GM12872 (cell line): Measurements from ENCODE around the gene LRRC34.

ENCODE experiments used
- TF ChIP-seq, protein P1 (sequence below): IDR thresholded peaks from 3 replicates; pipeline ENCODE4 v1.5.1; 2011; ENCODE audit warnings: low read depth, mild to moderate bottlenecking, low read length, moderate library complexity; ENCODE audit not compliant: insufficient read depth

Gene LRRC34, protein sequence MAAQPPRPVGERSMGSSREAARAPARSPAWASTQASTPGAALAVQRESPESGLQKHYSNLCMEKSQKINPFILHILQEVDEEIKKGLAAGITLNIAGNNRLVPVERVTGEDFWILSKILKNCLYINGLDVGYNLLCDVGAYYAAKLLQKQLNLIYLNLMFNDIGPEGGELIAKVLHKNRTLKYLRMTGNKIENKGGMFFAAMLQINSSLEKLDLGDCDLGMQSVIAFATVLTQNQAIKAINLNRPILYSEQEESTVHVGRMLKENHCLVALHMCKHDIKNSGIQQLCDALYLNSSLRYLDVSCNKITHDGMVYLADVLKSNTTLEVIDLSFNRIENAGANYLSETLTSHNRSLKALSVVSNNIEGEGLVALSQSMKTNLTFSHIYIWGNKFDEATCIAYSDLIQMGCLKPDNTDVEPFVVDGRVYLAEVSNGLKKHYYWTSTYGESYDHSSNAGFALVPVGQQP

DNA sequence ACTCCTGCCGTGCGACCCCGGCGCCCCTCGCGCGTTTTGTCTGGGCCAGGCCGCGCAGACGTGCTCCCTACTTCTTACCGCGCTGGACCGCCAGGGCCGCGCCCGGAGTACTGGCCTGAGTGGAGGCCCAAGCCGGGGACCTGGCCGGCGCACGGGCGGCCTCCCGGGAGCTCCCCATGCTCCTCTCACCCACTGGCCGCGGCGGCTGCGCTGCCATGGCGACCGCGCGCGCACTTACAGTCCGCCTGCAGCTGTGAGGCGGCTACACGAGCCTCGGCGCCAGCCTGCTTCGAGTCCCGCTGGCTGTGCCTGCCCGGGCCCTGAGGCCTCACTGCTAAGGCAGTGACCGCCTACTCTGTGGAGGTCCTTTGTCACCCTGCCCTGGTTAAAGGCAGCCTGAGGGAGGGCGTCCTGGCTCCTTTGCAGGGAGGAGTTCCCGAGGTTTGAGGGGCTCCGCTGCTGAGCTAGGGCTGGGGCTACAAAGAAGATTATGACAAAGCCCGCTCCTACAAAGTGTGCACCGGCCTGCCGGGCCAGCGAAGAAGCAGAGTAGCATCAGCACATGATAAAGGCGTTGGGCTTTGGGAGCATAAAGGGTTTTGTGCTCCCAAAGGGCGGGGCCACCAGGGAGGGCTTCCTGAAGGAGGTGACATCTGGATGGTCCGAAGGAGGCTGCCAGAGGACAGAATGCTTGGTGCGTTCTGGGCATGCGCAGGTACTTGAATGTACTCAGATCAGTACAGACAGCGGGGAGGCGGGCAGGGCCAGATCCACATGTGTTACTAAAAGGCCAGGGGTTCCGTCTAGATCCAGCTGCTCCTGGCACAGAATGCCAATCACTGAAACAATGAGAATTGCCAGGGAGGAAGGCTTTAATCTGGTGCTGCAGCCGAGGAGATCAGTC is at the start of gene LRRC34, which contains the start of gene LRRIQ4:
Gene LRRC34 (minus strand): TSS at position 573 of the 904 bp plus-strand sequence. CDS start 356 bp downstream, at position 217.
Gene LRRIQ4 (plus strand): TSS at position 539 of the 904 bp plus-strand sequence. CDS start 9,052 bp downstream, outside the sequence.
- TF ChIP-seq, protein P1, sequence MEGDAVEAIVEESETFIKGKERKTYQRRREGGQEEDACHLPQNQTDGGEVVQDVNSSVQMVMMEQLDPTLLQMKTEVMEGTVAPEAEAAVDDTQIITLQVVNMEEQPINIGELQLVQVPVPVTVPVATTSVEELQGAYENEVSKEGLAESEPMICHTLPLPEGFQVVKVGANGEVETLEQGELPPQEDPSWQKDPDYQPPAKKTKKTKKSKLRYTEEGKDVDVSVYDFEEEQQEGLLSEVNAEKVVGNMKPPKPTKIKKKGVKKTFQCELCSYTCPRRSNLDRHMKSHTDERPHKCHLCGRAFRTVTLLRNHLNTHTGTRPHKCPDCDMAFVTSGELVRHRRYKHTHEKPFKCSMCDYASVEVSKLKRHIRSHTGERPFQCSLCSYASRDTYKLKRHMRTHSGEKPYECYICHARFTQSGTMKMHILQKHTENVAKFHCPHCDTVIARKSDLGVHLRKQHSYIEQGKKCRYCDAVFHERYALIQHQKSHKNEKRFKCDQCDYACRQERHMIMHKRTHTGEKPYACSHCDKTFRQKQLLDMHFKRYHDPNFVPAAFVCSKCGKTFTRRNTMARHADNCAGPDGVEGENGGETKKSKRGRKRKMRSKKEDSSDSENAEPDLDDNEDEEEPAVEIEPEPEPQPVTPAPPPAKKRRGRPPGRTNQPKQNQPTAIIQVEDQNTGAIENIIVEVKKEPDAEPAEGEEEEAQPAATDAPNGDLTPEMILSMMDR: no peak

DNA sequence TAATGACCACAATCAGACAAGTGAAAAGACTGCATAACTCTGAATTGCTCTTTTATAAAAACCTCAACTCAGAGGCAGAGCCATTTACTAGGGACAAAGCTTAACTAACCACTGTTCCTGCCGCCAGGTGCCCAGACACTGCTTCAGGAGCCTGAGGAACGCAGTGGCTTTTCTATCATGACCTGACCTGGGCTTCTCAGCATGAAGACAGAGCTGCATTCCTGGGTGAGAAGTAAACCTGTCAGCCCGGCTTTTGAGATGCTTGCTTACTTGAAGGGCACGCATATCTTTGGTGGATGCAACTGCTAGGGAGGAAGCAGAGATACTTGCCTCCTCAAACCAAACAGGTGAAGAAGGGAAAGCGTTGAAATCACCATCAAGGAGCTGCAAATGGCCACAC is 49.2 kb upstream of the LRRC34 start:
- TF ChIP-seq, protein P1: no peak

DNA sequence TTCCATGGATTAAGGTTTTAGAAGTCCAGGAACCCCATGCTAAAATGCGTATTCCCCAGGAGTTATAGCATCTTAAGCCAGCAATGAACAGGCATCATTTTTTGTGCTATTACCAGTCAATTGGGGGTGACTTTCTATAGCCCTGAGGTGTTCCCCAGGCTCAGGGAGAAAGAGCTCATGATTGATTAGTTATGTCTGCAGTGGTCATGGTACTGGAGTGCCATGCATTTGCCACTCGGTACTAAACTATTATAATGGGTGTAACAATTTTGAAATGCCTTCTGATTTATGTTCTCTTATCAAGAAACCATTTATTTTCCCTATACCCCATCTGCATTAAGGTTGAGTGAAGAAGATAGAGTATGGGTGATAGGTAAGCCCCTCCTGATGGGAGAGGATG is 45.1 kb upstream of the LRRC34 start:
- TF ChIP-seq, protein P1: no peak

DNA sequence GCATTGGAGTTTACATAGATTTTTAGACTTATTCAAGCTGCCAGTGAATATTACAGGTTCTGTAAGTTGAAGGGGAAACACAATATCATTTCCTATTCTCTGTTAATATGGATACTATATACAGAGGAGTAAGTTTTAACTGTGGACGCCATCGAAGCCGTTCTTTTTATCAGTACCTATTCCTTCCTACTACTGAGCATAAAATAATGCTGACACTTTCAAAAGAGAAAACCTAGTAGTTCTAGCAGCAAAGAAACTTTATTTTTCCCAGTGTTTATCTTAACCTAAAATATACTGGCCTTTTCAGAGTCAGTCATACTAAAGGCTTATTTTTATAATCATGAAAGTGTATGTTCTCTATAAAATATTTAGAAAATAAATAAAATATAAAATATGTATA is 42.8 kb upstream of the LRRC34 start:
- TF ChIP-seq, protein P1: no peak

DNA sequence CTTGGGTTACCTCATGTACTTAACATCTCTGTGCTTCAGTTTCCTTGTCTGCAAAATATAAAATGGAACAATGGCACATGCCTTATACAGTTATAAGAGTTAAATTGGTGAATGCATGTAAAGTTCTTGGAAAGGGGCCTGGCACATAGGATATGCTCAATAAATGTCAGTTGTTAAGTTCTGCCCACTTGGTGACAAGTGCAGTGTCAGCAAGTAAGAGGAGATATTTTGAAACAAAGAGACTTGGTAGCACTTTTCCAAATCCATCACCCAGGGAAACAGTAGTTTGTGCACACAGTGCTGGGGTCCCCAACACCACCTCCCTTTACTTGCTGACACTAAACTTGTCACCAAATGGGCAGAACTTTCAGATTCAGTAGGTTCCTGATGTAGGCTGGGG is 37.9 kb upstream of the LRRC34 start:
- TF ChIP-seq, protein P1: no peak

DNA sequence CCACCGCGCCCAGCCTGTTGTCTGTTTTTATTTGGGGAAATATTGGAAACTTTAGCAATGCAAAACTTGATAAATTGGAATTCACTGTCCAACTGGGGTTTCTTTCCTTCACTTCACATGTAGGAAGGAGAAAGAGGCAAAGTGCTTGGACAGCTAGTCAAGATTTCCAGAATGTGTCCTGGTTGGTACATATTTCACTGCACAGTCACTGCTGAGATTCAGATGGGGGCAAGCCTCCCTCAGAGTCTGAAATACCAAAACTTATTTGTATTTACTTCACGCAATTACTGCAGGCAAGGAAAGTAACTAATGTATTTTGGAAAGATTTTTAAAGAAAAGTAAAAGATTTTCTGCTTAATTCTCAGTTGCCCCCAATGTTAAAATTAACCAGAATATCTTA is 36.0 kb upstream of the LRRC34 start:
- TF ChIP-seq, protein P1: no peak

DNA sequence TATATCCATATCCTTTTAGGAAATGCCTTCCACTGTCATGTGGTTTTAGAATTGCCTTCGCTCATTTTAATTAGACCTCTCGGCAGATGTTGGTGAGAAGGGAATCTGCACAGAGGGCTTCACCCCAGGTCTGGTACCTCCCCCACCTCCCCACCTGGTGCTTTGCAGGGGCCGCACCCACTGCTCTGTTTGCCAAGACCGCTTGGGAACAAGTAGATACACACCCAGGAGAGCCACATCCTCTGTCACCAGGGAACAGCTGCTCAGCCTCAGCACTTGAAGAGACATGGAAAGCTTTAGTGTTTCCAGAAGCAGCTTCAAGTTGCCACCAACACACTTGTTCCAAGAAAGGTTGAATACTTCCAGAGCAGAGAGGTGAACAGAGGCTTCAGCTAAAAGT is 35.2 kb upstream of the LRRC34 start:
- TF ChIP-seq, protein P1: no peak
